ENCODE measurements around the gene TRIM46.
"Not testable (repeated sequence)": the region's sequence is repeated elsewhere in the genome, so short reads cannot be mapped to it uniquely, and the experiment has no call there.

Gene TRIM46

DNA sequence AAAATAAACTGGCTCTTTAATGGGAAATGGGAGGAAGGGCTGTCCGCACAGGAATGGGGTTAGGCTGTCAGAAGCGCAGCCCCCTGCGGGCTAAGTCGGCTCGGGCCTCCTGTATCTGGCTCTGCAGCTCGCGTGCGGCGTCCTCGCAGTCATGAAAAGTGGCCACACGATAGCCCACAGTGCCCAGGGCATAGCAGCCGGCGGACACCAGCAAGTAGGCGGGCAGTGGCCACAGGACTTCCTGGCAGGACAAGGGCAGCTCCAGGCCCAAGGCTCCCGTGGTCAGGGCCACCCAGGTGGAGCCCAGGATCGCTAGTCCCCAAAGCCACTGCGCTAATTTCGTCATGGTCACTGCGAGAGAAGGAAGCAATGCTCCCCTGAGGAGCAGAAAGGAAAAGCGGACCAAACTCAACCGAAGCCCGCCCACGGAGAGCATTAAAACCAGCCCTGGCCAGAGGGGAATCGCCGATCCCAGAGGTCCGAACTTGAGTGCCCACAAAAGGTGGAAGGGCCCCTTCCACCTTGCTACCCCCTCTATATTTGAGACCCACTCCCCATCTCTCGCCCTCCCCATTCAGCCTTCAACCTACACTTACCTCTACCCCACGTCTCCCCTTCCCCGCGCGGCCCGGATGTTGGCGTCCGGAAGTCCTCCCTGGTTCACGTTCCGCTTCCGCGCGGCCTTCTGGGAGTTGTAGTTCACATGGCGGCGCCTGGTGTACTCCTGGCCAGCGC is 33.6 kb upstream of the TRIM46 start, which contains the start of gene DPM3:
TSS of gene DPM3 (minus strand) at position 637 of the 735 bp plus-strand sequence. CDS start at position 346, 291 bp downstream.
- DNase-seq = peak; percentile 91 to 95

DNA sequence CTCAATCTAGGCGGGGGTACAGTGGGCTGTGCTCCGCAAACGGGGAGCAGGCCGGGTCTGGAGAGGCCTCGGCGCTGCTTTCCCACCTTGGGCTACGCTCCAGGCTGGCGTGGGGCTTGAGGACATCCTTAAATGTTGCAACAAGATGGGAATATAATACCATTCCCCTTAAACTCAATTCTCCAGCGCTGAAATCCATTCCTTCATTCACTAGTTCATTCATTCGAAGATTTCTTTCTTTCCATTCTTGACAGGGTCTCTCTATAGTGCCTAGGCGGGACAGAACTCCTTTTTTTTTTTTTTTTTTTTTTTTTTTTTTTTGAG is 33.1 kb upstream of the TRIM46 start:
- DNase-seq = no peak

DNA sequence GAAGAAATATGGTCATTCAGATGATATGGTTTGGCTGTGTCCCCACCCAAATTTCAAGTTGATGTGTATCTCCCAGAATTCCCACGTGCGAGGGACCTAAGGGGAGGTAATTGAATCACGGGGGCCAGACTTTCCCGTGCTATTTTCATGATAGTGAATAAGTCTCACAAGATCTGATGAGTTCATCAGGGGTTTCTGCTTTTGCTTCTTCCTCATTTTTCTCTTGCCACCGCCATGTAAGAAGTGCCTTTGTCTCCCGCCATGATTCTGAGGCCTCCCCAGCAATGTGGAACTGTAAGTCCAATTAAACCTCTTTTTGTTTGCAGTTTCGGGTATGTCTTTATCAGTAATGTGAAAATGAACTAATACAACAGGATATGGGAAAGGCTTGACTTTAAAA is 31.9 kb upstream of the TRIM46 start:
- no peak for DNase-seq

DNA sequence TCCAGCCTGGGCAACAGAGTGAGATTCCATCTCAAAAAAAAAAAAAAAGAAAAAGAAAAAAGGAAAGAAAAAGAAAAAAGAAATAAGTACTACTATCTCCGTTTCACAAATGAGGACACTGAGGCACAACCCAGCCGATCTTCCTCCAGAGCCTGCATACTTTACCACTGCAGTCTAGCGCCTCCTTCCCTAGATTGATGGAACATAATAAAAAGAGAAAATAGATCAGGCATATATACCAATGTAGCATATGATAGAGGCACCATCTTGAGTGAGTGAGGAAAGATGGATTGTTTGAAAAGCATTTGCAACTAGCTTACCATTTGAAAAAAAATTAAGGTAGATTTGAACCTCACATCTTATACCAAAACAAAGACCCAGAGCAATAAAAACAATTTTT is 28.2 kb upstream of the TRIM46 start:
- DNase-seq = no peak

DNA sequence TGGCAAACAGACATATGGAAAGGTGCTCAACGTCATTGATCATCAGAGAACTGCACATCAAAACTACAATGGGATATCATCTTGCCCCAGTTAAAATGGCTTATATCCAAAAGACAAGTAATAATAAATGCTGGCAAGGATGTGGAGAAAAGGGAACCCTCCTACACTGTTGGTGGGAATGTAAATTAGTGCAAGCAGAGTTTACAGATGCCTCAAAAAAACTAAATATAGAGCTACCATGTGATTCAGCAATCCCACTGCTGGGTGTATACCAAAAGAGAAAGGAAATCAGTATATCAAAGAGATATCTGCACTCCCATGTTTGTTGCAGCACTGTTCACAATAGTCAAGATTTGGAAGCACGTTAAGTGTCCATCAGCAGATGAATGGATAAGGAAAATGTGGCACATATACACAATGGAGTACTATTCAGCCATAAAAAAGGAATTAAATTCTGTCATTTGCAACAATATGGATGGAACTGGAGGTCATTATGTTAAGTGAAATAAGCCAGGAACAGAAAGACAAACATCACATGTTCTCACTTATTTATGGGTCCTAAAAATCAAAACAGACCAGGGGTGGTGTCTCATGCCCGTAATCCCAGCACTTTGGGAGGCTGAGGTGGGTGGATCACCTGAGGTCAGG is 17.5 kb upstream of the TRIM46 start:
- not testable (repeated sequence) for DNase-seq

DNA sequence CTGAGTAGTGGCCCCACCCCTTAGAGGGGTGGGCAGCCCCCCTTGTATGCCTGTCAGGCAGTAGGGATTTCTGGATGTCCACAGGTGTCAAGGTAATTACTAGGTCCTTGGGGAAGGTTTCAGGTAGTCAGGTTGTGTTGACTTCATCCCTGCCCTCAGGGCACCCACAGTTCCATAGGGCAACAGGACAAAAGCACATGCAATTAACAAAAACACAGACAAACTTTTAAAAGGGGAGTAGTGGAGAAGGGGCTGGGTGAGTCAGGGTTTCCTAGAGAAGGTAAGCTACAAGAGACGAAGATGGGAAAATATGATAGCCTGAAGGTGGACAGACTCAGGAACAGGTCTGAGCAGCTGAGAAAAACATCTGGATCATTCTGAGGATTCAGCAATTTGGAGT is 14.7 kb upstream of the TRIM46 start:
- no peak for DNase-seq

DNA sequence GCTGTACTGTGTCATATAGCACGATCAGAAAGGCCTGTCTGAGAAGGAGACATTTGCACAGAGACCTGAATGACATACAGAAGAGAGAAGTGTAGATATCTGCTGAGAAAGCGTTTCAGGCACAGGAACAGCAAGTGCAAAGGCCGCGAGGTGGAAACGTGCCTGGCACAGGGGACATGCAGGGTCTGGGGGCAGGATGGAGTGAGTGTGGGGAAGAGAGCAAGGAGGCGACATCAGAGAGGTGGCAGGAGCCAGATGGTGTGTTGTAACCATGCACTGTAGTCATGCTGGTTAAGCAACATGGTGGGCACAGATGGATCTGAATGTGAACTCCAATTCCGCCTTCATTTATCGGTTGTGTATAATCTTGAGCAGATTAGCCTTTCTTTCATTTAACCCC is 13.5 kb upstream of the TRIM46 start:
- no peak for DNase-seq

DNA sequence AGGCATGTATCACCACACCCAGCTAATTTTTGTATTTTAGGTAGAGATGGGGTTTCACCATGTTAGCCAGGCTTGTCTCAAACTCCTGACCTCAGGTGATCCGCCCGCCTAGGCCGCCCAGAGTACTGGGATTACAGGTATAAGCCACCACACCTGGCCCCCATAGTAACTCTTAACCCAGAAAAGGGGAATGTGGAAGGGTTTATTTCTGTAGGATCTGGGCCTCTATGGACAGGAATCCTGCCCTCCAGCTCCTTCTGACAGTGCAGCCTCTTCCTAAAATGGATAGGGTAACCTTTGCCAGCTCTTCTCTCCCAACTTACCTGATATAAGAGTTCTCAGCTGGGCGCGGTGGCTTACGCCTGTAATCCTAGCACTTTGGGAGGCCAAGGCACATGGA is 11.0 kb upstream of the TRIM46 start:
- DNase-seq = not testable (repeated sequence)

DNA sequence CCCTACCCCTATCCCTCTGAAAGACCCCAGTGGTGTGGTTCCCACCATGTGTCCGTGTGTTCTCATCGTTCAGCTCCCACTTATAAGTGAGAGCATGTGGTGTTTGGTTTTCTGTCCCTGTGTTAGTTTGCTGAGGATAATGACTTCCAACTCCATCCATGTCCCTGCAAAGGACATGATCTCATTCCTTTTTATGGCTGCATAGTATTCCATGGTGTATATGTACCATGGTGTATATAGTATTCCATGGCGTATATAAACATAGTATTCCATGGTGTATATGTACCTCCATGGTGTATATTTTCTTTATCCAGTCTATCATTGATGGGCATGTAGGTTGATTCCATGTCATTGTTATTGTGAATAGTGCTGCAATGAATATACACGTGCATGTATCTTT is 9.9 kb upstream of the TRIM46 start:
- not testable (repeated sequence) for DNase-seq

DNA sequence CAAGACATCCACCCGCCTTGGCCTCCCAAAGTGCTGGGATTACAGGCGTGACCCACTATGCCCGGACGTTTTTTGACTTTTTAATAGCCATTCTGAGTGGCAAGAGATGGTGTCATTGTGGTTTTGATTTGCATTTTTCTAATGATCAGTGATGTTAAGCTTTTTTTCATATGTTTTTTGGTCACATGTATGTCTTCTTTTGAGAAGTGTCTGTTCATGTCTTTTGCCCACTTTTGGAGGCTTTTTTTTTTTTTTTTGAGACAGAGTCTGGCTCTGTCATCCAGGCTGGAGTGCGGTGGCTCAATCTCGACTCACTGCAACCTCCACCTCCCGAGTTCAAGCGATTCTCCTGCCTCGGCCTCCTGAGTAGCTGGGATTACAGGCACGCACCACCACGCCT is 9.0 kb upstream of the TRIM46 start:
- not testable (repeated sequence) for DNase-seq

DNA sequence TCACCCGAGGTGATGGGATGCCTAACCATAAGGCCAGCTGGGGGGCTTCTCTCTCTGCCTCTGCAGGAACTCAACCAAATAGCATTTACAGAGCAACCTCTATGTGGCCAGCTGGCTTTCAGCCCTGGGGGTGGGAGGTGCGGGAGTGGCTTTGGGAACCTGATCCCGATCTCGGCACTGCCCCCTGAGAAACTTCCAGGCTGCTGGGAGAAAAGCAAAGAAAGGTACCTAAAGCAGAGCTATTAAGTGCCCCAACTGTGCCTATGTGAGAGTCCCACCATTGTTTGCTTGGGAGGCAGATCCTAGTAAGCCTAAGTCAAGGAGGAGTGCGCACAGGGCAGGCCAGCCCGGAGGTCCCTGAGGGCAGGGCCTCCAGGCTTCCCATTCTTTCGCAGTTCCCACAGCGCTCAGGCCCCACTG is 7.6 kb upstream of the TRIM46 start:
- DNase-seq = no peak

DNA sequence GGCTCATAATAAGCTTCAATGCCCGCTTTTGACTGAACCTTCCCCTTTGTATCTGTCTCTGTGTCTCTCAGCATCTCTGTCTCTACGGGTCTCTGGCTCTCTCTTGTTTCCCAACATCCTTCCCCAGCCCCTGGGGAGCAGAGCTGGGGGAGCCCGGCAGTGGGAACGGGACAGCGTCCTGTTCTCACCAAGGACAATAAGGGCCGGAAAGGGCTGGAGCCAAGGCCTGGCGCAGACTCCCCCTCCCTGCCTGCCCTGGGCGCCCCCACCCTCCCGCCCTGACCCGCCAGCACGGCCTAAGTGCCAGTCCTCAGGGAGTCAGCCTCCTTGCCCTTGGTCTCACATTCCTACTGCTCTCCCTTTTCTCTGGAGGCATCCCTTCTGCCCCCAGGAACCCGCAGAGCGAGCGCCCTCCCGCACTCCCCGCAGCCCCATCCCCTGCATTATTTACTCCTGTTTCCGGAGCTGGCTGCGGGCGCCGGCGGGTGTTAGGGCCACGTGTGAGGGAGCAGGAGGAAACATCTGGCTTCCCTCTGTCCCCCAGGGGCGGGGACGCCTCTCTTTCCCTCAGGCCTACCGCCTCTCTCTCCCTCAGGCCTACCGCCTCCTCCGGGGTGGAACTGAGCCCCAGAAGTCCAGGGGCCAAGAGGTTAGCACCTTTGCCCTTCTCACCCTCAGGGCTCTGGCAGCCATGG is 7.0 kb upstream of the TRIM46 start:
- DNase-seq = peak; percentile 24 to 78

DNA sequence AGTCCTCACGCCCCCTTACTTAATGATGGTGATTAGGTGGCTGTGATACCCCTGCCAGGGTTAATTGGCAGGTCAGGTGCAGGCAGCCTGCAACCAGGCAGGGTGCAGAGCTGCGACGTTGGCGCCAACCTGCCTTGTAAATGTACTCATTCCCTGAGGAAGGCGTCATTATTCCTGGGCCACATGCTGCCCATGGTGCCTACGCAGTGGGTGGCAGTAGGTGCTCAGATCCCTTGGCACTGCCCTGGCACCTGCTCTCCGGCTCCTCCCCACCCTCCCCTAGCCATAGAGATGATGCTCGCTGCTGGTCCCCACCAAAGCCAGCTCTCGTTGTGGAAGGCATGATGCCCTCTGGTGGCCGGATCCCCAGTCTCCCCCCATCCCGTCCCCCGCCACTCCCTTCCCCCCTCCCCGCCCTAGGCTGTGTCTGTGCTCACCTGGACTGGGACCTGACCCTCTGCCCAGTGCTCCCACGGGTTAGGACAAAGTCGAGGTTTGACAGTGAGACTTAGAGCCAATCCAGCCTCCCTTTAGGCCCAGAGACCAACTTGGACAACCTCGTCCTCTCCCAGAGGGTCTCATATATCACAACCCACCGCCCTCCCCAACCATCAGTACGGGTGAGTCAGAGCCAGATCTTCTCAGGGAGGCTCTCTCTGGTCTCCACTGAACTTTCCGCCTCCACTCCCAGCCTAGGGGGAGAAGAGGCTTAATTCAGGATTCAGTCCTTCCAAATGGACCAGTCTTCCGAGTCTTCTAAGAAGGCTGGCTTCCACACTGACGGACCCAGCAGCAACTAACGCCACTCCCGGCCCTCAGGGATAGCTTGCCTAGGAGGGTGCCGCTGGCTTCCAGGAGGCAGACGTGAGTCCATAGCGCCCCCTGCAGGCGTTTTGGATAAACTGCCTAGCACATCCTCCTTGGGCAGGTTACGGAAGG is 6.2 kb upstream of the TRIM46 start:
- DNase-seq = peak; percentile 90 to 94

DNA sequence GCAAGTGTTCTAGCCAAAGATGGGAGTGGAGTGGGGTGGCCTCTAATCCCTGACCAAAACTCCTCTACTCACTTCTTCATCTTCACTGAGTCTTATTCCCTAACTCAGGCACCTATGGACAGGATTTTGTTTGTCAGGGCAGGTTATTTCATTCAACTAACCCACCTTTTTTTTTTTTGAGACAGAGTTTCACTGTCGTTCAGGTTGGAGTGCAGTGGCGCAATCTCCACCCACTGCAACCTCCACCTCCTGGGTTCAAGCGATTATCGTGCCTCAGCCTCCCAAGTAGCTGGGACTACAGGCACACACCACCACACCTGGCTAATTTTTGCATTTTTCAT is 5.6 kb upstream of the TRIM46 start:
- not testable (repeated sequence) for DNase-seq

DNA sequence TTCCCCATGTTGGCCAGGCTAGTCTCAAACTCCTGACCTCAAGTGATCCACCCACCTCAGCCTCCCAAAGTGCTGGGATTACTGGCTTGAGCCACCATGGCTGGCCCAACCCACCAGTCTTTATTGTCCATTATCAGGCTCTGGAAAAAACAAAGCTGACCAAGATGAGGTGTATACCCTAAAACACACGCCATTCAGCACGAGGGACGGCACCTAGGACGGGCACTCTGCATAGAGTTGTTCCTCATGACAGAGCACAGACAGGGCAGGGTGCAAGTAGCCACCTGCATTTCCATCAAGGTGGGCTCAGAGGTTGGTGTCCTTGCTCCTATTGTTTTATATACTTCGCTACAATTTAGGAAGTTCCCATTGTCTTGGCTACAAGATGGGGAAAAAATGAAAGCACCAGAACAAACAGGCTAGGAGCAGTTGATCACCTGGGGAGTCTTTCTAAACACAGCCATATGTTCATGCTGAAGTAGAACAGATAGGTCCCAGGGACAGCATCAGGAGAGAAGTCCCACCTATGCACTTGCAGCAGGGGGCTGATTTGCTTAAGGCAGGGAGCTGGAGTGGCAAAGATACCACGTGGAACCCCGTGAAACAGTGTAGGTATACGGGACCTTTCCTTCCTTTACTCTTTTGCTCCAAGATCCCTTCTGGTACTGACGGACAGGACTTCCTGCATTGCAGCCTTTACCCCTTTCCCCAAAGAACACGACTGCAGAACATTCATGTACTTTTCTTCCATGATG is 5.0 kb upstream of the TRIM46 start:
- DNase-seq = no peak

DNA sequence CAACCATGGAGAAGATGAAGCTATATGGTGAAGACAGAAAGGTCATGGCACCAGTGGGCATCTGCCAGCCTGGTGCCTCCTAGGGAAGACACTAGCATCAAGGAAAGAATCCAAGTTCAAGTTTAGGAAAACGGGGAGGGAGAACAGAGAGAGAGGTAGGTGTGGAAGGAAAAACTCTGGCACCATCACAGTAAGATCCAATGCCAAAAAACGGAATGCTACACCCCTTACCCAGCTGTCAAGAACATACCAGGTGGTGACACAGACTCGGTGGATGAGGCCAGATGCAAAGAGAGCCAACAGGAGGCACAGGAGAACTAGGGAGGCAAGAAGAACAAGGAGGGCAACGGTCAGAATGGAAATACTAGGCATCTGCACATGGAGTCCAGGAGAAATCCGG is 4.1 kb upstream of the TRIM46 start:
- DNase-seq = no peak

DNA sequence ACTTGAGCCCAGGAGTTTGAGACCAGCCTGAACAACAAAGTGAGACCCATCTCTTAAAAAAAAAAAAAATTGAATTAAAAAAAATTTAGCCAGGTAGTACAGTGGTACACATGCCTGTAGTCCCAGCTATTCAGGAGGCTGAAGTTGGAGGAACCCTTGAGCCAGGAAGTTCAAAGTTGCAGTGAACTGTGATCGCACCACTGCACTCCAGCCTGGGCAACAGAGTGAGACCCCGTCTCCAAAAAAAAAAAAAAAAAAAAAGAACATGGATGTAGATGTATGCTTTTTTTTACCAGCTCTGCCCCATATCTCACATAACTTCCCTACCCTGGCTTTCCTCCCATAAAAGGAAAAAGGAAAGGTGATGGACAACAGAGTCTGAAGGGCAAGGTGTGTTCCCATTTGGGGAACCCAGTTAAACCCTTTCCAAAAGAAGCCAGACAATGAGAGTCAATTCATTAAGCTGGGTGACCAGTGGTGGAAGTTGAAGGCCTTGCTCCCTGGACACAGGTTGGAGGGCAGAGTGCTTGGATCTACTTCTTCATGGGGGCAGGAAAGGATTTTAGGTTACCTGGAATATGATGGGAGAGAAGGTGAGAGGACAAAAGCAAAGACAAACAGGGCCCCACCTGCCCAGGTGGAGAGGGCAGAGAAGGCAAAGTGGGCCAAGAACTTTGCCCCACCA is 3.4 kb upstream of the TRIM46 start:
- DNase-seq = no peak

DNA sequence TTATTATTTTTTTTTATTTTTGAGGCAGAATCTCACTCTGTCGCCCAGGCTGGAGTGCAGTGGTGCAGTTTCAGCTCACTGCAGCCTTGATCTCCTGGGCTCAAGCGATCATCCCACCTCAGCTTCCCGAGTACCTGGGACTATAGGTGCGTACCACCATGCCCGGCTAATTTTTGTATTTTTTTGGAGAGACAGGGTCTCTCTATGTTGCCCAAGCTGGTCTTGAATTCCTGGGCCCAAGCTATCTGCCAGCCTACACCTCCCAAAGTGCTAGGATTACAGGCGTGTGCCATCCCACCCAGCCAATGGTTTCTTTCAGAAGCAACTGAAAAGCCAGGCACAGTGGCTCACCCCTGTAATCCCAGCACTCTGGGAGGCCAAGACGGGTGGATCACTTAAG is 2.8 kb upstream of the TRIM46 start:
- no peak for DNase-seq

DNA sequence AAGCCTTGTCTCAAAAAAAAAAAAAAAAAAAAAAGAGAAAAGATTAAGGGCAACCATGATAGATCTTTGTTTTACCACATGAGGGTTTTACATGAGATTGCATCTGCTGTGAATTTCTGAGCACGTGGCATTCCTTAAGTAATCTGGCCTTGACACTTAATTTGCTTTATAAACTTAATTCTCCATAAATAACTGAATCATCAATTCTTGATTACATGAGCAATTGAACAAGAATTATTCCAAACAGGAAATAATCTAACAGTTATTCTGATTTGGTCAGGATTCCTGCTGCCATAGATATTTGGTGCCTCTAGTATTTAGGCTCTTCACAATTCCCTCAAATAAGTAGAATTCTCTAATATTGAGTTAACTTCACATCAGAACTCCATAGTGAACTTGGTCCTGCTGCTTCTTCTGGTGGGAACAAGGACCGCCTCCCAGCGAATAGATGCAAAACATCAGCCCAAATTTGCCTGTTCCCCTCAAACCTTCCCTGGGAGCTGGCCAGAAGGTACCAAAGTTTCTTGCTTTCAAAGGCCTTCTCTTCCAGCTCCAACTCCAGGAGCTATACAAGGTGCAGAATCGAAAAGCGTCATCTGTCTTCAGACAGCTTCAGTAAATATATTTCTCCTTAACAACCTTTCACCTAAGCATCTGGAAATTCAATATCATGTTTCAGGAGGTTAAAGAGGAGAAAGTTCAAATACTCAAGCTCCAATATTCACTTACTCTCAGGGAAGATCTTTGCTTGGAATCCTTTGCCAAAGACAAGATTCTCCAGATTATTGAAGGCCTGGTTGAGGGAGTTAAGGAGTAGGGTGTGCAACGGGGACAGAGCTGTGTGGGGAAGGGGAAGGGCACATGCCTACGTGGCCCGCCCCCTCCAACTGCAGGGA is 1.6 kb upstream of the TRIM46 start:
- no peak for DNase-seq

DNA sequence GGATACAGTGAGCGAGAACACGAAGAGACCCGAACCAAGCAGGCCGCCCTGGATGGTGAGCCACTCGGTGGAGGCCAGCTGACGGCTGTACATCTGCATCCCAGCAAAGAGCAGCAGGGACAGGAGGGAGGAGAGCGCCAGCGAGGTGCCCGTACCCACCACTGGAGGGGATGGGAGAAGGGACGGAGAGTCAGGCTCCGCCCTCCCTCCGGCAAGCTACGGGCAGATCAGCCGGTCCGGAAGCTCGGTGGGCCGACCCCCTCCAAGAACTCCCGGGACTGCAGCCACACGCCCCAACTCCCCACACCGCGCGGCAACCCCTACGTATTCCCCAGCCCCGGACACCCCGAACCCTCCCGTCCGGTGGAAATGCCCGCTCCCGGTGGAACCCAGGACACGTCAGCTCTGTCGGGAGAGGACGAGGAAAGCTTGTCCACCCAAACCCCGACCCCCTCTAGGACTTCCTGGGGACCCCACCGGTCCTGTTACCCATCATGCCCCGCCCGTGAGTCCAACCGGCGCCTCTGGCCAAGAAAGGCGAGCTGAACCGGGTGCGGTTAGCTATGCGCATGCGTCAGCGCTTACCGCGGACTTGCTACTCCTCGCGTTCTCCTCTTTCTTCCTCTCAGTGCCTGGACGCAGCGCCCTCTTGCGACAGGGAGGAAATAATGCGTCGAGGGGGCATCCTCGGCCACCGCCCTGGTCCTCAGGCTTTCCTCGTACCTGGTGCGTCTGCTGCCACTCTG is 744 bp upstream of the TRIM46 start, which contains the start of gene KRTCAP2:
TSS of gene KRTCAP2 (minus strand) at position 573 of the 746 bp plus-strand sequence. CDS start at position 493, 80 bp downstream.
- peak; percentile 98 to 99 for DNase-seq

Data from NCI-H2081 (cell line).